IMR-90 (cell line): ENCODE data around the gene TMEM161A.
"Not testable (repeated sequence)": the region's sequence is repeated elsewhere in the genome, so short reads cannot be mapped to it uniquely, and the experiment has no call there.

Source experiments
- BHLHE40 ChIP-seq: fragments of 150-350 bp; IDR thresholded peaks from 2 replicates; pipeline ENCODE4 v1.6.1; 2016; ENCODE audit warnings: mild to moderate bottlenecking, low read depth, low read length
- CEBPB ChIP-seq: IDR thresholded peaks from 2 replicates; pipeline ENCODE4 v1.6.1; 2012; ENCODE audit warnings: low read depth, low read length, improper control_type of control experiment
- CHD1 ChIP-seq: IDR thresholded peaks from 2 replicates; pipeline ENCODE4 v1.6.1; 2012; ENCODE audit warnings: low read depth, low read length, improper control_type of control experiment
- FOS ChIP-seq: fragments of 150-350 bp; IDR thresholded peaks from 2 replicates; pipeline ENCODE4 v1.6.1; 2016; ENCODE audit warnings: low read depth, low read length
- MXI1 ChIP-seq: IDR thresholded peaks from 2 replicates; pipeline ENCODE4 v1.6.1; 2012; ENCODE audit warnings: low read depth, mild to moderate bottlenecking, low read length, moderate library complexity, borderline replicate concordance
- POLR2A ChIP-seq: IDR thresholded peaks from 2 replicates; pipeline ENCODE4 v1.6.1; 2012; ENCODE audit warnings: mild to moderate bottlenecking, low read depth, low read length
- RAD21 ChIP-seq: IDR thresholded peaks from 2 replicates; pipeline ENCODE4 v1.6.1; 2012; ENCODE audit warnings: low read length, improper control_type of control experiment
- RCOR1 ChIP-seq: IDR thresholded peaks from 2 replicates; pipeline ENCODE4 v1.6.1; 2012; ENCODE audit warnings: mild to moderate bottlenecking, low read length, improper control_type of control experiment; ENCODE audit not compliant: insufficient replicate concordance
- RFX5 ChIP-seq: IDR thresholded peaks from 2 replicates; pipeline ENCODE4 v1.8.0; 2012; ENCODE audit warnings: low read depth, mild to moderate bottlenecking, low read length, moderate library complexity
- SMC3 ChIP-seq: fragments of 150-350 bp; IDR thresholded peaks from 2 replicates; pipeline ENCODE4 v1.6.1; 2016; ENCODE audit warnings: low read depth, mild to moderate bottlenecking, antibody characterized with exemption, low read length, moderate library complexity
- USF2 ChIP-seq: fragments of 150-350 bp; IDR thresholded peaks from 2 replicates; pipeline ENCODE4 v1.6.1; 2017; ENCODE audit warnings: mild to moderate bottlenecking, antibody characterized with exemption, low read length, low read depth
- TF ChIP-seq, protein P1 (sequence below): fragments of 150-350 bp; IDR thresholded peaks from 2 replicates; pipeline ENCODE4 v1.6.1; 2016; ENCODE audit warnings: low read depth, mild to moderate bottlenecking, low read length, moderate library complexity, borderline replicate concordance
- TF ChIP-seq, protein P2 (sequence below): conservative IDR thresholded peaks from 2 replicates; pipeline ENCODE4 v1.5.1; 2012; ENCODE audit warnings: mild to moderate bottlenecking, low read depth, low read length, improper control_type of control experiment

DNA sequence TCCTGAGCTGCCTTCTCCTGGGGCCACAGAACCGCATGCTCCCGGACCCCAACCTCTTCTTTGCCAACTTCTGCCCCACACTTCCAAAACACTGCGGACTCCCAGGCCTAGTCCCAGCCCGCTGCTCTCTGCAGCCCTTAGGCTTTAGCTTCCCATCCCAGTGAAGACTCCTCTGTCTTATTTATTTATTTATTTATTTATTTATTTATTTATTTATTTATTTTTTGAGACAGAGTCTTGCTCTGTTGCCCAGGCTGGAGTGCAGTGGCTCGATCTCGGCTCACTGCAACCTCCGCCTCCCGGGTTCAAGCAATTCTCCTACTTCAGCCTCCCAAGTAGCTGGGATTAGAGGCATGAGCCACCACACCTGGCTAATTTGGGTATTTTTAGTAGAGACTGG lies 10.2 kb upstream of the TMEM161A start:
- not testable (repeated sequence) for TF ChIP-seq CEBPB, MXI1, BHLHE40, SMC3, POLR2A, RCOR1, RAD21, CHD1, FOS, RFX5, USF2
- TF ChIP-seq, protein P1, sequence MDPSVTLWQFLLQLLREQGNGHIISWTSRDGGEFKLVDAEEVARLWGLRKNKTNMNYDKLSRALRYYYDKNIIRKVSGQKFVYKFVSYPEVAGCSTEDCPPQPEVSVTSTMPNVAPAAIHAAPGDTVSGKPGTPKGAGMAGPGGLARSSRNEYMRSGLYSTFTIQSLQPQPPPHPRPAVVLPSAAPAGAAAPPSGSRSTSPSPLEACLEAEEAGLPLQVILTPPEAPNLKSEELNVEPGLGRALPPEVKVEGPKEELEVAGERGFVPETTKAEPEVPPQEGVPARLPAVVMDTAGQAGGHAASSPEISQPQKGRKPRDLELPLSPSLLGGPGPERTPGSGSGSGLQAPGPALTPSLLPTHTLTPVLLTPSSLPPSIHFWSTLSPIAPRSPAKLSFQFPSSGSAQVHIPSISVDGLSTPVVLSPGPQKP = not testable (repeated sequence)
- TF ChIP-seq, protein P2, sequence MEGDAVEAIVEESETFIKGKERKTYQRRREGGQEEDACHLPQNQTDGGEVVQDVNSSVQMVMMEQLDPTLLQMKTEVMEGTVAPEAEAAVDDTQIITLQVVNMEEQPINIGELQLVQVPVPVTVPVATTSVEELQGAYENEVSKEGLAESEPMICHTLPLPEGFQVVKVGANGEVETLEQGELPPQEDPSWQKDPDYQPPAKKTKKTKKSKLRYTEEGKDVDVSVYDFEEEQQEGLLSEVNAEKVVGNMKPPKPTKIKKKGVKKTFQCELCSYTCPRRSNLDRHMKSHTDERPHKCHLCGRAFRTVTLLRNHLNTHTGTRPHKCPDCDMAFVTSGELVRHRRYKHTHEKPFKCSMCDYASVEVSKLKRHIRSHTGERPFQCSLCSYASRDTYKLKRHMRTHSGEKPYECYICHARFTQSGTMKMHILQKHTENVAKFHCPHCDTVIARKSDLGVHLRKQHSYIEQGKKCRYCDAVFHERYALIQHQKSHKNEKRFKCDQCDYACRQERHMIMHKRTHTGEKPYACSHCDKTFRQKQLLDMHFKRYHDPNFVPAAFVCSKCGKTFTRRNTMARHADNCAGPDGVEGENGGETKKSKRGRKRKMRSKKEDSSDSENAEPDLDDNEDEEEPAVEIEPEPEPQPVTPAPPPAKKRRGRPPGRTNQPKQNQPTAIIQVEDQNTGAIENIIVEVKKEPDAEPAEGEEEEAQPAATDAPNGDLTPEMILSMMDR = not testable (repeated sequence)
